ENCODE data around the gene RAP2B. TPM values are rescaled to one million over a fixed set of nuclear protein-coding genes. Genes with fewer than 3 reads are reported as not detected.
"Not testable (repeated sequence)": the region's sequence is repeated elsewhere in the genome, so short reads cannot be mapped to it uniquely, and the experiment has no call there.

The RAP2B gene
- polyA plus RNA-seq, 1 donor (not counting 4 experiments of a cell fraction or from before 2014, with no cell fraction given), result 20.1 TPM

GRCh38 chr3:153190923-153191322 is 28.9 kb downstream of the RAP2B start:
- H3K9ac ChIP-seq (ENCODE audit: control insufficient read depth, extremely low read depth, insufficient read depth, low read length), result no peak overlapping the region
- no peaks in the 10 kb centered on the region for H3K36me3 ChIP-seq (ENCODE audit: control insufficient read depth in 2 of 2, extremely low read depth in 1 of 2, insufficient read depth in 2 of 2, low read length in 2 of 2)
- TF ChIP-seq EZH2 (IDR thresholded peaks at IDR 0.05; ENCODE audit: low read length), result no peak
- no peak for TF ChIP-seq CTCF (optimal IDR thresholded peaks at IDR 0.05 in 1 of 3, IDR thresholded peaks at IDR 0.05 in 1 of 3, conservative IDR thresholded peaks at IDR 0.05 in 1 of 3; ENCODE audit: extremely low read depth in 1 of 3, insufficient read depth in 2 of 3, low read length in 3 of 3)
- dilution Hi-C loops (cut with MboI; ENCODE audit: extremely low pct_ligation_motif_present, low sequenced_read_pairs), result no loop called here
- no peaks in the 10 kb centered on the region for H3K4me1 ChIP-seq (ENCODE audit: control insufficient read depth, extremely low read depth, insufficient read depth, low read length)
- H2AFZ ChIP-seq (ENCODE audit: control insufficient read depth, low read length), result no peak overlapping the region
- H3K79me2 ChIP-seq (ENCODE audit: control insufficient read depth, insufficient read depth, low read length), result no peaks in the 10 kb centered on the region
- H3K27me3 ChIP-seq (ENCODE audit: control insufficient read depth, extremely low read depth, insufficient read depth, low read length), result no peaks in the 10 kb centered on the region
- no peaks in the 10 kb centered on the region for H4K20me1 ChIP-seq (ENCODE audit: control insufficient read depth, extremely low read depth, insufficient read depth, low read length)
- DNase-seq (ENCODE audit: low read depth, low spot score) (no peak), FAIRE-seq (peak; percentile 36)
- H3K9me1 ChIP-seq (ENCODE audit: control insufficient read depth, extremely low read depth, insufficient read depth, low read length), result no peaks in the 10 kb centered on the region
- no peak overlapping the region for H3K4me3 ChIP-seq (ENCODE audit: control insufficient read depth in 2 of 3, extremely low read depth in 1 of 3, insufficient read depth in 2 of 3, low read depth in 1 of 3, low read length in 3 of 3)
- H3K27ac ChIP-seq (ENCODE audit: control insufficient read depth, insufficient read depth, low read length), result no peak overlapping the region
- H3K4me2 ChIP-seq (ENCODE audit: control insufficient read depth, extremely low read depth, insufficient read depth, low read depth, low read length), result no peak overlapping the region
- H3K9me3 ChIP-seq (ENCODE audit: control insufficient read depth, low read depth, low read length), result no peaks in the 10 kb centered on the region

- FAIRE-seq, result no peak
- dilution Hi-C loops (cut with MboI; ENCODE audit: extremely low pct_ligation_motif_present, low sequenced_read_pairs), result no loop called here
- no peak for DNase-seq (ENCODE audit: low read depth, low spot score)
These were observed 30.3 kb downstream of the RAP2B start for GRCh38 chr3:153192327-153192726.

GRCh38 chr3:153193786-153194476 is 31.9 kb downstream of the RAP2B start:
- dilution Hi-C loops (cut with MboI; ENCODE audit: extremely low pct_ligation_motif_present, low sequenced_read_pairs); H3K4me3 ChIP-seq (ENCODE audit: control insufficient read depth in 2 of 3, extremely low read depth in 1 of 3, insufficient read depth in 2 of 3, low read depth in 1 of 3, low read length in 3 of 3); DNase-seq (ENCODE audit: low read depth, low spot score); H3K4me2 ChIP-seq (ENCODE audit: control insufficient read depth, extremely low read depth, insufficient read depth, low read depth, low read length); H3K4me1 ChIP-seq (ENCODE audit: control insufficient read depth, extremely low read depth, insufficient read depth, low read length); H3K27ac ChIP-seq (ENCODE audit: control insufficient read depth, insufficient read depth, low read length); H3K36me3 ChIP-seq (ENCODE audit: control insufficient read depth in 2 of 2, extremely low read depth in 1 of 2, insufficient read depth in 2 of 2, low read length in 2 of 2); H2AFZ ChIP-seq (ENCODE audit: control insufficient read depth, low read length); H3K9ac ChIP-seq (ENCODE audit: control insufficient read depth, extremely low read depth, insufficient read depth, low read length); H3K9me3 ChIP-seq (ENCODE audit: control insufficient read depth, low read depth, low read length); H3K9me1 ChIP-seq (ENCODE audit: control insufficient read depth, extremely low read depth, insufficient read depth, low read length); FAIRE-seq; H3K27me3 ChIP-seq (ENCODE audit: control insufficient read depth, extremely low read depth, insufficient read depth, low read length); H4K20me1 ChIP-seq (ENCODE audit: control insufficient read depth, extremely low read depth, insufficient read depth, low read length); H3K79me2 ChIP-seq (ENCODE audit: control insufficient read depth, insufficient read depth, low read length): not testable (repeated sequence)

More at GRCh38 chr3:153192327-153192726, 30.3 kb downstream of the RAP2B start:
- no peaks in the 10 kb centered on the region for H3K36me3 ChIP-seq (ENCODE audit: control insufficient read depth in 2 of 2, extremely low read depth in 1 of 2, insufficient read depth in 2 of 2, low read length in 2 of 2)
- H3K79me2 ChIP-seq (ENCODE audit: control insufficient read depth, insufficient read depth, low read length), result no peaks in the 10 kb centered on the region
- no peak overlapping the region for H2AFZ ChIP-seq (ENCODE audit: control insufficient read depth, low read length)
- no peak overlapping the region for H3K4me2 ChIP-seq (ENCODE audit: control insufficient read depth, extremely low read depth, insufficient read depth, low read depth, low read length)
- H3K9me1 ChIP-seq (ENCODE audit: control insufficient read depth, extremely low read depth, insufficient read depth, low read length), result no peaks in the 10 kb centered on the region
- H3K27ac ChIP-seq (ENCODE audit: control insufficient read depth, insufficient read depth, low read length), result no peak overlapping the region
- H3K9ac ChIP-seq (ENCODE audit: control insufficient read depth, extremely low read depth, insufficient read depth, low read length), result no peak overlapping the region
- H3K4me1 ChIP-seq (ENCODE audit: control insufficient read depth, extremely low read depth, insufficient read depth, low read length), result no peaks in the 10 kb centered on the region
- no peak for TF ChIP-seq EZH2 (IDR thresholded peaks at IDR 0.05; ENCODE audit: low read length)
- no peak for TF ChIP-seq CTCF (optimal IDR thresholded peaks at IDR 0.05 in 1 of 3, IDR thresholded peaks at IDR 0.05 in 1 of 3, conservative IDR thresholded peaks at IDR 0.05 in 1 of 3; ENCODE audit: extremely low read depth in 1 of 3, insufficient read depth in 2 of 3, low read length in 3 of 3)
- H3K9me3 ChIP-seq (ENCODE audit: control insufficient read depth, low read depth, low read length), result no peaks in the 10 kb centered on the region
- H3K4me3 ChIP-seq (ENCODE audit: control insufficient read depth in 2 of 3, extremely low read depth in 1 of 3, insufficient read depth in 2 of 3, low read depth in 1 of 3, low read length in 3 of 3), result no peak overlapping the region
- H3K27me3 ChIP-seq (ENCODE audit: control insufficient read depth, extremely low read depth, insufficient read depth, low read length), result no peaks in the 10 kb centered on the region
- H4K20me1 ChIP-seq (ENCODE audit: control insufficient read depth, extremely low read depth, insufficient read depth, low read length), result no peaks in the 10 kb centered on the region

Measured in keratinocyte (primary cell).